ENCODE results near the gene ST8SIA1.

- TF ChIP-seq CTCF (conservative IDR thresholded peaks at IDR 0.05; ENCODE audit: low read depth, low read length) = peak; percentile 55
- TF ChIP-seq EZH2 (IDR thresholded peaks at IDR 0.05; ENCODE audit: low read length, unreplicated experiment) = no peak
These were observed 1.3 kb upstream of the ST8SIA1 start for GRCh38 chr12:22335794-22336166.

Data from PC-3 (cell line).